NT2/D1 (cell line): Measurements from ENCODE around the gene GLG1.
"Not testable (repeated sequence)": the region's sequence is repeated elsewhere in the genome, so short reads cannot be mapped to it uniquely, and the experiment has no call there.

Experiments
- YY1 ChIP-seq: IDR thresholded peaks from 2 replicates; pipeline ENCODE4 v1.6.1; 2011; ENCODE audit not compliant: insufficient read length, insufficient read depth
- ZNF274 ChIP-seq: IDR thresholded peaks from 2 replicates; pipeline ENCODE4 v1.6.1; 2011; ENCODE audit warnings: mild to moderate bottlenecking, low read depth, low read length

GRCh38 chr16:74428493-74428892, 178.4 kb downstream of the GLG1 start:
- not testable (repeated sequence) for TF ChIP-seq YY1, ZNF274
